ENCODE results near the gene ZNF513. TPM values are rescaled to one million over a fixed set of nuclear protein-coding genes. Genes with fewer than 3 reads are reported as not detected.

Gene ZNF513
- total RNA-seq, 1 experiment from 2014 or later = 23.6 TPM

- Mint-ChIP-seq H3K9me3 (no peaks in the 10 kb centered on the region), H3K4me1 (peaks cover 24% of the 10 kb centered on the region), H3K4me3 (no peak overlapping the region), H3K27me3 (ENCODE audit: low read depth) (no peaks in the 10 kb centered on the region), H3K27ac (no peak overlapping the region), H3K36me3 (peaks cover 53% of the 10 kb centered on the region)
- POLR2A ChIA-PET = no interaction called here
- CTCF ChIA-PET = interaction anchor here (0.5 kb wide), 1 partner anchor 72 kb away, joined by 3 read pairs; no protein-coding TSS in a partner anchor
- ATAC-seq (no peak), DNase-seq (ENCODE audit: low spot score) (no peak)
- no peak for TF ChIP-seq ZNF138 (CRISPR knock-in tag; conservative IDR thresholded peaks at IDR 0.05)
- TF ChIP-seq ATF1 (CRISPR knock-in tag; IDR thresholded peaks at IDR 0.05) = no peak
- no peak for TF ChIP-seq HMGA2 (CRISPR knock-in tag; IDR thresholded peaks at IDR 0.05)
- no peak for TF ChIP-seq SOX15 (CRISPR knock-in tag; IDR thresholded peaks at IDR 0.05)
- no peak for TF ChIP-seq ZNF232 (CRISPR knock-in tag; IDR thresholded peaks at IDR 0.05)
- TF ChIP-seq ZNF263 (CRISPR knock-in tag; IDR thresholded peaks at IDR 0.05; ENCODE audit: low read depth) = no peak
- no peak for TF ChIP-seq NR2C2 (CRISPR knock-in tag; IDR thresholded peaks at IDR 0.05)
- TF ChIP-seq CTCF (IDR thresholded peaks at IDR 0.05) = no peak
These were observed 4.9 kb downstream of the ZNF513 start for GRCh38 chr2:27375513-27376099.

- H3K27me3 Mint-ChIP-seq (ENCODE audit: low read depth) = no peaks in the 10 kb centered on the region
- H3K4me1 Mint-ChIP-seq = peaks cover 20% of the 10 kb centered on the region
- H3K9me3 Mint-ChIP-seq = no peaks in the 10 kb centered on the region
- no peak overlapping the region for H3K4me3 Mint-ChIP-seq
- TF ChIP-seq TCF7 (CRISPR knock-in tag; IDR thresholded peaks at IDR 0.05; ENCODE audit: low read depth) (no peak), ZNF281 (CRISPR knock-in tag; IDR thresholded peaks at IDR 0.05) (no peak), HMGXB4 (CRISPR knock-in tag; IDR thresholded peaks at IDR 0.05) (no peak), ZNF532 (CRISPR knock-in tag; IDR thresholded peaks at IDR 0.05; ENCODE audit: borderline replicate concordance) (no peak), USF2 (CRISPR knock-in tag; IDR thresholded peaks at IDR 0.05) (no peak), ZSCAN18 (CRISPR knock-in tag; IDR thresholded peaks at IDR 0.05) (no peak)
- CTCF ChIA-PET = no interaction called here
- H3K36me3 Mint-ChIP-seq = peaks cover 58% of the 10 kb centered on the region
- ATAC-seq (no peak), DNase-seq (ENCODE audit: low spot score) (no peak)
- H3K27ac Mint-ChIP-seq = no peak overlapping the region
- POLR2A ChIA-PET = interaction anchor here (0.9 kb wide), 2 partner anchors 17 to 56 kb away, joined by 3 to 4 read pairs; partner anchors contain the start of gene GTF3C2
These were observed 7.0 kb downstream of the ZNF513 start for GRCh38 chr2:27373567-27373966.

Measured in WTC11 (cell line).